ENCODE results near the gene BBS9. TPM values are rescaled to one million over a fixed set of nuclear protein-coding genes. Genes with fewer than 3 reads are reported as not detected.

BBS9 gene
- total and polyA plus RNA-seq, 2 of the 4 experiments (the other 2 are of a cell fraction): 7.9 to 9.5 TPM

DNA sequence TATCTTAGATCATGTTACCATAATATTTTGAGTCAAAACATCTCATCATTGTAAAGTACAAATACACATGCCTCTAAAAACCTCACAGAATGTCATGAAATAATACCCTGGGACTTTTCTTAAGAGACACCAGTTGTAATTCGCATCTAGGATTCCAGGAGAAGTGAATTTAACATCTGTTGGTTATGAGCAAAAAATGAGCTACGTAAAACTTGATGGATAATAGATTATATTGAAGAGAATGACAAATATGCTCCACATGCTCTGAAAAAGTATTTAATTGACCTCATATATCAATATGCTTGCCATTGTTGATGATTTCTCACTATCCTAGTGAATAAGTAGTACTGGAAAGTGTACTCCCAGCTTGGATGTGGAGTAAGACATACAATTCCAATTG lies 227.0 kb downstream of the BBS9 start:
- Histone ChIP-seq H2BK5ac (ENCODE audit: low read depth, low read length, poor library complexity, severe bottlenecking) (no peak overlapping the region), H3K79me1 (ENCODE audit: low read depth in 1 of 2, low read length in 2 of 2) (no peaks in the 10 kb centered on the region), H3K23ac (ENCODE audit: low read depth, low read length) (no peak overlapping the region), H3K14ac (replicated peaks; ENCODE audit: low read depth, low read length) (no peak overlapping the region), H3K4me3 (ENCODE audit: insufficient read depth, low read depth, low read length) (no peak overlapping the region), H2BK120ac (ENCODE audit: low read depth, low read length) (no peak overlapping the region), H4K91ac (ENCODE audit: insufficient read depth, low read depth, low read length) (no peak overlapping the region), H4K8ac (ENCODE audit: low read depth in 2 of 2, low read length in 2 of 2) (no peak overlapping the region), H2AK9ac (replicated peaks; ENCODE audit: low read depth, low read length, poor library complexity) (no peak overlapping the region), H3K27ac (ENCODE audit: insufficient read depth, low read length) (no peak overlapping the region), H3K4me1 (ENCODE audit: control insufficient read depth, insufficient read depth, low read length) (no peaks in the 10 kb centered on the region), H4K20me1 (ENCODE audit: insufficient read depth, low read length) (no peaks in the 10 kb centered on the region), H3K56ac (ENCODE audit: extremely low read depth, insufficient read depth, low read length) (no peak overlapping the region), H2AFZ (replicated peaks; ENCODE audit: low read length, poor library complexity) (no peak overlapping the region), H2BK20ac (ENCODE audit: low read depth, low read length) (no peak overlapping the region), H2BK15ac (ENCODE audit: low read depth, low read length) (no peak overlapping the region), H3K9me1 (ENCODE audit: insufficient read depth, low read length) (no peaks in the 10 kb centered on the region), H3K36me3 (ENCODE audit: control insufficient read depth, insufficient read depth, low read length) (no peaks in the 10 kb centered on the region), H3K18ac (ENCODE audit: low read depth, low read length) (no peak overlapping the region), H3K9ac (ENCODE audit: low read depth, low read length) (no peak overlapping the region), H3K4me2 (ENCODE audit: low read depth, low read length) (no peak overlapping the region), H2AK5ac (ENCODE audit: low read depth, low read length) (no peak overlapping the region), H4K5ac (ENCODE audit: low read depth, low read length) (no peak overlapping the region), H3K4ac (ENCODE audit: low read depth, low read length) (no peak overlapping the region), H3K9me3 (ENCODE audit: control insufficient read depth, insufficient read depth, low read length) (no peaks in the 10 kb centered on the region), H3K27me3 (ENCODE audit: control insufficient read depth, insufficient read depth, low read length) (no peaks in the 10 kb centered on the region)
- POLR2A ChIA-PET (ENCODE audit: unreplicated experiment): no interaction called here
- in situ Hi-C loops (cut with MboI; ENCODE audit: low sequenced_read_pairs): no loop called here
- TF ChIP-seq CEBPB (IDR thresholded peaks at IDR 0.05; ENCODE audit: low read depth, low read length) (no peak), MAFK (IDR thresholded peaks at IDR 0.05; ENCODE audit: low read depth, low read length) (no peak), RFX5 (IDR thresholded peaks at IDR 0.05; ENCODE audit: low read depth, low read length) (no peak), BHLHE40 (IDR thresholded peaks at IDR 0.05; ENCODE audit: low read depth, low read length) (no peak), NFE2L2 (IDR thresholded peaks at IDR 0.05; ENCODE audit: low read depth, low read length) (no peak), CHD1 (IDR thresholded peaks at IDR 0.05; ENCODE audit: low read depth, low read length) (no peak), MXI1 (IDR thresholded peaks at IDR 0.05; ENCODE audit: borderline replicate concordance, low read depth, low read length) (no peak), FOS (IDR thresholded peaks at IDR 0.05; ENCODE audit: low read depth, low read length) (no peak), RCOR1 (IDR thresholded peaks at IDR 0.05; ENCODE audit: insufficient replicate concordance, low read length) (no peak), SMC3 (IDR thresholded peaks at IDR 0.05; ENCODE audit: low read depth, low read length) (no peak), POLR2A (IDR thresholded peaks at IDR 0.05; ENCODE audit: low read depth, low read length) (no peak), MAZ (IDR thresholded peaks at IDR 0.05; ENCODE audit: borderline replicate concordance, low read depth, low read length) (no peak), RAD21 (IDR thresholded peaks at IDR 0.05; ENCODE audit: low read length) (no peak)
- TF ChIP-seq, protein P1, sequence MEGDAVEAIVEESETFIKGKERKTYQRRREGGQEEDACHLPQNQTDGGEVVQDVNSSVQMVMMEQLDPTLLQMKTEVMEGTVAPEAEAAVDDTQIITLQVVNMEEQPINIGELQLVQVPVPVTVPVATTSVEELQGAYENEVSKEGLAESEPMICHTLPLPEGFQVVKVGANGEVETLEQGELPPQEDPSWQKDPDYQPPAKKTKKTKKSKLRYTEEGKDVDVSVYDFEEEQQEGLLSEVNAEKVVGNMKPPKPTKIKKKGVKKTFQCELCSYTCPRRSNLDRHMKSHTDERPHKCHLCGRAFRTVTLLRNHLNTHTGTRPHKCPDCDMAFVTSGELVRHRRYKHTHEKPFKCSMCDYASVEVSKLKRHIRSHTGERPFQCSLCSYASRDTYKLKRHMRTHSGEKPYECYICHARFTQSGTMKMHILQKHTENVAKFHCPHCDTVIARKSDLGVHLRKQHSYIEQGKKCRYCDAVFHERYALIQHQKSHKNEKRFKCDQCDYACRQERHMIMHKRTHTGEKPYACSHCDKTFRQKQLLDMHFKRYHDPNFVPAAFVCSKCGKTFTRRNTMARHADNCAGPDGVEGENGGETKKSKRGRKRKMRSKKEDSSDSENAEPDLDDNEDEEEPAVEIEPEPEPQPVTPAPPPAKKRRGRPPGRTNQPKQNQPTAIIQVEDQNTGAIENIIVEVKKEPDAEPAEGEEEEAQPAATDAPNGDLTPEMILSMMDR (conservative IDR thresholded peaks at IDR 0.05; ENCODE audit: low read depth, low read length): no peak
- TF ChIP-seq, protein P2, sequence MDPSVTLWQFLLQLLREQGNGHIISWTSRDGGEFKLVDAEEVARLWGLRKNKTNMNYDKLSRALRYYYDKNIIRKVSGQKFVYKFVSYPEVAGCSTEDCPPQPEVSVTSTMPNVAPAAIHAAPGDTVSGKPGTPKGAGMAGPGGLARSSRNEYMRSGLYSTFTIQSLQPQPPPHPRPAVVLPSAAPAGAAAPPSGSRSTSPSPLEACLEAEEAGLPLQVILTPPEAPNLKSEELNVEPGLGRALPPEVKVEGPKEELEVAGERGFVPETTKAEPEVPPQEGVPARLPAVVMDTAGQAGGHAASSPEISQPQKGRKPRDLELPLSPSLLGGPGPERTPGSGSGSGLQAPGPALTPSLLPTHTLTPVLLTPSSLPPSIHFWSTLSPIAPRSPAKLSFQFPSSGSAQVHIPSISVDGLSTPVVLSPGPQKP (IDR thresholded peaks at IDR 0.05; ENCODE audit: borderline replicate concordance, low read depth, low read length): no peak
- TF ChIP-seq, protein P3, sequence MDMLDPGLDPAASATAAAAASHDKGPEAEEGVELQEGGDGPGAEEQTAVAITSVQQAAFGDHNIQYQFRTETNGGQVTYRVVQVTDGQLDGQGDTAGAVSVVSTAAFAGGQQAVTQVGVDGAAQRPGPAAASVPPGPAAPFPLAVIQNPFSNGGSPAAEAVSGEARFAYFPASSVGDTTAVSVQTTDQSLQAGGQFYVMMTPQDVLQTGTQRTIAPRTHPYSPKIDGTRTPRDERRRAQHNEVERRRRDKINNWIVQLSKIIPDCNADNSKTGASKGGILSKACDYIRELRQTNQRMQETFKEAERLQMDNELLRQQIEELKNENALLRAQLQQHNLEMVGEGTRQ (IDR thresholded peaks at IDR 0.05; ENCODE audit: low read depth, low read length): no peak
- no CpG with 5 or more reads among the region's 2 CpGs for WGBS, 2 experiments (ENCODE audit: extremely low coverage in 2 of 2, insufficient read length in 1 of 2)
- intact Hi-C loops (cut with micrococcal nuclease): no loop called here
- CTCF ChIA-PET: interaction anchor here (1.8 kb wide), 1 partner anchor 11 kb away, joined by 4 read pairs; no protein-coding TSS in a partner anchor
- no peak for ATAC-seq (ENCODE audit: low read depth)
- no TSS peak for BruUV-seq (replicated peaks)
- dilution Hi-C loops (cut with HindIII; ENCODE audit: low sequenced_read_pairs, unreplicated experiment): no loop called here
- DNase-seq: no peak
